Measurements from ENCODE around the gene TK2.
"Not testable (repeated sequence)": the region's sequence is repeated elsewhere in the genome, so short reads cannot be mapped to it uniquely, and the experiment has no call there.

The TK2 gene

GRCh38 chr16:66572356-66572755 is 22.4 kb upstream of the TK2 start:
- TF ChIP-seq CTCF (conservative IDR thresholded peaks at IDR 0.05; ENCODE audit: control insufficient read depth, insufficient read depth, low read depth, low read length), result no peak
- DNase-seq (ENCODE audit: low read depth), result no peak
- no peak overlapping the region for H3K4me3 ChIP-seq (ENCODE audit: control insufficient read depth, low read depth, low read length)

GRCh38 chr16:66569827-66570405 is 20.0 kb upstream of the TK2 start:
- DNase-seq (ENCODE audit: low read depth), result peak; percentile 72

GRCh38 chr16:66569131-66569530 is 19.2 kb upstream of the TK2 start:
- peak; percentile 74 for DNase-seq (ENCODE audit: low read depth)
- no peak for TF ChIP-seq CTCF (conservative IDR thresholded peaks at IDR 0.05; ENCODE audit: control insufficient read depth, insufficient read depth, low read depth, low read length)

More at GRCh38 chr16:66569827-66570405, 20.0 kb upstream of the TK2 start:
- no peak for TF ChIP-seq CTCF (conservative IDR thresholded peaks at IDR 0.05; ENCODE audit: control insufficient read depth, insufficient read depth, low read depth, low read length)
- no peak overlapping the region for H3K4me3 ChIP-seq (ENCODE audit: control insufficient read depth, low read depth, low read length)

GRCh38 chr16:66568355-66568754 is 18.4 kb upstream of the TK2 start:
- DNase-seq (ENCODE audit: low read depth), result peak; percentile 24
- no peak overlapping the region for H3K4me3 ChIP-seq (ENCODE audit: control insufficient read depth, low read depth, low read length)
- TF ChIP-seq CTCF (conservative IDR thresholded peaks at IDR 0.05; ENCODE audit: control insufficient read depth, insufficient read depth, low read depth, low read length), result no peak

More at GRCh38 chr16:66569131-66569530, 19.2 kb upstream of the TK2 start:
- H3K4me3 ChIP-seq (ENCODE audit: control insufficient read depth, low read depth, low read length), result no peak overlapping the region

GRCh38 chr16:66567270-66567669 is 17.3 kb upstream of the TK2 start:
- not testable (repeated sequence) for DNase-seq (ENCODE audit: low read depth); H3K4me3 ChIP-seq (ENCODE audit: control insufficient read depth, low read depth, low read length)

GRCh38 chr16:66566051-66566901 is 16.4 kb upstream of the TK2 start, which contains the start of gene CMTM1:
CMTM1 (plus strand) TSS chr16:66566439; CDS start chr16:66566514, 75 bp downstream.
- no peak within 1 kb of the TSS for H3K4me3 ChIP-seq (ENCODE audit: control insufficient read depth, low read depth, low read length)
- TF ChIP-seq CTCF (conservative IDR thresholded peaks at IDR 0.05; ENCODE audit: control insufficient read depth, insufficient read depth, low read depth, low read length), result no peak
- DNase-seq (ENCODE audit: low read depth), result no peak

Data from fibroblast of mammary gland (primary cell).